Spinal cord (tissue), 10 donors: ENCODE measurements around the gene CHTF18. TPM values are rescaled to one million over a fixed set of nuclear protein-coding genes. Genes with fewer than 3 reads are reported as not detected.

ENCODE experiments used
- DNase-seq, 6 donors: peaks; one replicate each; pipeline versions ENCODE4 v3.0.0 to v3.0.0-alpha.2; 2013 to 2015; ENCODE audit warnings: low spot score in 6 of 6, low read depth in 4 of 6
- H3K27ac ChIP-seq: one replicate; pipeline ENCODE4 v1.5.1; 2013; ENCODE audit warnings: low read depth, low read length, control low read depth
- H3K27me3 ChIP-seq: one replicate; pipeline ENCODE4 v1.6.1; 2013; ENCODE audit warnings: low read length; ENCODE audit not compliant: control insufficient read depth, insufficient read depth
- H3K36me3 ChIP-seq: one replicate; pipeline ENCODE4 v1.6.1; 2013; ENCODE audit warnings: low read length; ENCODE audit not compliant: control insufficient read depth, insufficient read depth
- H3K4me1 ChIP-seq: one replicate; pipeline ENCODE4 v1.6.1; 2013; ENCODE audit warnings: low read length; ENCODE audit not compliant: control insufficient read depth, insufficient read depth
- H3K4me3 ChIP-seq: one replicate; pipeline ENCODE4 v1.5.1; 2013; ENCODE audit warnings: low read depth, low read length, control low read depth
- H3K9me3 ChIP-seq: one replicate; pipeline ENCODE4 v1.6.1; 2013; ENCODE audit warnings: low read length; ENCODE audit not compliant: control insufficient read depth, insufficient read depth
- WGBS: methylation state at CpG from one replicate; pipeline ENCODE4 v1.1.5; 2013; ENCODE audit warnings: missing lambda C conversion rate; ENCODE audit not compliant: insufficient coverage; 5-methylcytosine and 5-hydroxymethylcytosine counted together
- polyA plus RNA-seq, 2 donors: library from polyadenylated mRNA; unstranded; fragments of 120-200 nt; gene quantifications; one replicate each; pipeline ENCODE4 v1.2.1, GENCODE V29; 2013; ENCODE audit not compliant: insufficient read length in 2 of 2
- total RNA-seq, 2 donors: library from RNA; depleted of rRNA in 1 of 2; stranded (reverse); fragments of 120-200 nt in 1 of 2; fragments of >200 nt in 1 of 2; gene quantifications; one replicate each; pipeline versions ENCODE4 v1.2.3 to v1.2.4, GENCODE V29; 2013 to 2014
- donor health status: healthy.

The CHTF18 gene
- total and polyA plus RNA-seq, 4 donors: 6.1 to 37.1 (median 23.3) TPM

DNA sequence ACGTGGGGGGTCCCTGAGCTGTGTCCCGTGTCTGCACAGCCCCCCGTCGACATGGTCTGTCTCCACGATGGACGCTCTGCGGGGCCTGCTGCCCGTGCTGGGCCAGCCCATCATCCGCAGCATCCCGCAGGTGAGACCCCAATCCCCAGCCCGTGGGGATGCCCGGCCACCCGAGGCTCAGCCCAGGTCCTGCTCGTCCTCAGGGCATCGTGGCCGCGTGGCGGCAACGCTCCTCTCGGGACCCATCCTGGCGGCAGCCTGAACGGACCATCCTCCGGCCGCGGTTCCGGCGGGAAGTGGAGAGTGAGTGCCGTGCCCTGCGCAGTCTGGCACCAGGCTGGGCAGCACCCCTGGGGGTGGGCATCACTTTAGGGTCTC, 22.9 kb upstream of the CHTF18 start:
- H3K4me3 ChIP-seq: no peak overlapping the region
- WGBS: 94% methylated on average over 27 of the region's 29 CpGs
- no peaks in the 10 kb centered on the region for H3K36me3 ChIP-seq
- no peaks in the 10 kb centered on the region for H3K9me3 ChIP-seq
- no peak overlapping the region for H3K27ac ChIP-seq
- H3K27me3 ChIP-seq: no peaks in the 10 kb centered on the region
- H3K4me1 ChIP-seq: no peaks in the 10 kb centered on the region
- no peak for DNase-seq

DNA sequence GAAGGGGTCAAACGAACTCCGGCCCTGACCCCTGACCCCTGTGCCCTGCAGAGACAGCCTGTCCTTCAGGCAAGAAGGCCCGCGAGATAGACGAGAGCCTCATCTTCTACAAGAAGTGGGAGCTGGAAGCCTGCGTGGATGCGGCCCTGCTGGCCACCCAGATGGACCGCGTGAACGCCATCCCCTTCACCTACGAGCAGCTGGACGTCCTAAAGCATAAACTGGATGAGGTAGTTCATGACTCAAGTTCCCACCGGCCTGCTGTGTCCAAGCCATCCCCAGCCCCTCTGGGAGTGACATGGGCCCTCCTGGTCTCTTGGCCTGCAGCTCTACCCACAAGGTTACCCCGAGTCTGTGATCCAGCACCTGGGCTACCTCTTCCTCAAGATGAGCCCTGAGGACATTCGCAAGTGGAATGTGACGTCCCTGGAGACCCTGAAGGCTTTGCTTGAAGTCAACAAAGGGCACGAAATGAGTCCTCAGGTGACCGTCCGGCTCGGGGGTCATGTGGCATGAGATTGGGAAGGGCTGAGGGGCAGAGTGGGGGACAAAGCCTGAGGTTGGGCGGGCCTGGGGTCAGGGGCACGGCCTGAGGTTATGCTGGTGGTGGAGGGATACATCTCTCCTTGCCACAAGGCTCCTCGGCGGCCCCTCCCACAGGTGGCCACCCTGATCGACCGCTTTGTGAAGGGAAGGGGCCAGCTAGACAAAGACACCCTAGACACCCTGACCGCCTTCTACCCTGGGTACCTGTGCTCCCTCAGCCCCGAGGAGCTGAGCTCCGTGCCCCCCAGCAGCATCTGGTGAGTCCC, 22.2 kb upstream of the CHTF18 start:
- H3K4me1 ChIP-seq: no peaks in the 10 kb centered on the region
- WGBS: 90% methylated on average over 28 of the region's 29 CpGs
- no peaks in the 10 kb centered on the region for H3K9me3 ChIP-seq
- H3K27me3 ChIP-seq: no peaks in the 10 kb centered on the region
- no peak overlapping the region for H3K27ac ChIP-seq
- no peak overlapping the region for H3K4me3 ChIP-seq
- no peaks in the 10 kb centered on the region for H3K36me3 ChIP-seq
- DNase-seq: no peak

DNA sequence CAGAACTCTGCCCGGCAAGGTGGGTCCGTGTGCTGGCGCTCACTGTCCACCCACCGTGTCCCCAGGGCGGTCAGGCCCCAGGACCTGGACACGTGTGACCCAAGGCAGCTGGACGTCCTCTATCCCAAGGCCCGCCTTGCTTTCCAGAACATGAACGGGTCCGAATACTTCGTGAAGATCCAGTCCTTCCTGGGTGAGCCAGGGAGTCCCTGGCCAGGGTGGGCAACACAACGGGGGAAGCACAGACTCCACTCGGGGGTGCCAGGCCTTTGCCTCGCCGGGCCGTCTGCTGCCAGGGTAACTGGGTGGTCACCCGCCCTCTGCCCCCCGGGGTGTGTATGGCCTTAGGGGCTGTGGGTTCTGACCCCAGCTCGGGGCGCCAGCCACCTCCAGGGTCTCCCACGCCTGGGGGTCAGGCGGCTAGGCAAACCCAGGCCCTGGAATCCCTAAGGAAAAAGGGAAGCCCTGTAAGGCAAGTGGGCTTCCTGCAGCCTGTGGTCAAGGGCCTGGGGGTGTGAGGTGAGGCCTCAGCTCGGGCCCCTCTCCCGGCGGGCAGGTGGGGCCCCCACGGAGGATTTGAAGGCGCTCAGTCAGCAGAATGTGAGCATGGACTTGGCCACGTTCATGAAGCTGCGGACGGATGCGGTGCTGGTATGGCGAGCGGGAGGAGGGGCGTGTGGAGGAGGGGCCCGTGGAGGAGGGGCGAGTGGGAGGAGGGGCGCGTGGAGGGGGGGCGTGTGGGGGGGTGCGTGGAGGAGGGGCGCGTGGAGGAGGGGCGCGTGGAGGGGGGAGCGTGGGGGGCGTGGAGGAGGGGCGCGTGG, 21.4 kb upstream of the CHTF18 start:
- 81% methylated on average over 24 of the region's 48 CpGs for WGBS
- H3K36me3 ChIP-seq: no peaks in the 10 kb centered on the region
- no peak overlapping the region for H3K4me3 ChIP-seq
- H3K27me3 ChIP-seq: no peaks in the 10 kb centered on the region
- DNase-seq: no peak
- no peak overlapping the region for H3K27ac ChIP-seq
- H3K9me3 ChIP-seq: no peaks in the 10 kb centered on the region
- H3K4me1 ChIP-seq: no peaks in the 10 kb centered on the region

DNA sequence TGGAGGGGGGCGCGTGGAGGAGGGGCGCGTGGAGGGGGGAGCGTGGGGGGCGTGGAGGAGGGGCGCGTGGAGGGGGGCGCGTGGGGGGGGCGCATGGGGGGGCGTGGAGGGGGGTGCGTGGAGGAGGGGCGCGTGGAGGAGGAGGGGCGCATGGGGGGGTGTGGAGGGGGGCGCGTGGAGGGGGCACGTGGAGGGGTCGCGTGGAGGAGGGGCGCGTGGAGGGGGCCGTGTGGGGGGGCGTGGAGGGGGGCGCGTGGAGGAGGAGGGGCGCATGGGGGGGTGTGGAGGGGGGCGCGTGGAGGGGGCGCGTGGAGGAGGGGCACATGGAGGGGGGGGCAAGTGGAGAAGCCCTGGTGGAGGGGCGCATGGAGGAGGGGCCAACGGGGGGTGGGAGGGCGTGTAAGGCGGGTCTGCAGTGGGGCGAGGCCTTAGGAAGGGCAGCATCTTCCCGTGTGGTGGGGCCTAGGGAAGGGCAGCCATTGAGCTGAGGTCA, 20.6 kb upstream of the CHTF18 start:
- DNase-seq: no peak
- no peaks in the 10 kb centered on the region for H3K4me1 ChIP-seq
- no peak overlapping the region for H3K27ac ChIP-seq
- no peak overlapping the region for H3K4me3 ChIP-seq
- no peaks in the 10 kb centered on the region for H3K36me3 ChIP-seq
- no peaks in the 10 kb centered on the region for H3K9me3 ChIP-seq
- 61% methylated on average over 6 of the region's 38 CpGs for WGBS
- no peaks in the 10 kb centered on the region for H3K27me3 ChIP-seq

DNA sequence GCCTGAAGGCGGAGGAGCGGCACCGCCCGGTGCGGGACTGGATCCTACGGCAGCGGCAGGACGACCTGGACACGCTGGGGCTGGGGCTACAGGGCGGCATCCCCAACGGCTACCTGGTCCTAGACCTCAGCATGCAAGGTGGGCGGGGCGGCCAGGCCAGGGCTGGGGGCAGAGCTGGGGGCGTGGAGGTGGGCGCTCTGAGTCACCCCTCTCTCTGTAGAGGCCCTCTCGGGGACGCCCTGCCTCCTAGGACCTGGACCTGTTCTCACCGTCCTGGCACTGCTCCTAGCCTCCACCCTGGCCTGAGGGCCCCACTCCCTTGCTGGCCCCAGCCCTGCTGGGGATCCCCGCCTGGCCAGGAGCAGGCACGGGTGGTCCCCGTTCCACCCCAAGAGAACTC, 20.0 kb upstream of the CHTF18 start:
- no peak for DNase-seq
- Histone ChIP-seq H3K4me1 (no peaks in the 10 kb centered on the region), H3K9me3 (no peaks in the 10 kb centered on the region), H3K4me3 (no peak overlapping the region), H3K27me3 (no peaks in the 10 kb centered on the region), H3K27ac (no peak overlapping the region), H3K36me3 (no peaks in the 10 kb centered on the region)
- WGBS: 85% methylated on average over 21 of the region's 21 CpGs

DNA sequence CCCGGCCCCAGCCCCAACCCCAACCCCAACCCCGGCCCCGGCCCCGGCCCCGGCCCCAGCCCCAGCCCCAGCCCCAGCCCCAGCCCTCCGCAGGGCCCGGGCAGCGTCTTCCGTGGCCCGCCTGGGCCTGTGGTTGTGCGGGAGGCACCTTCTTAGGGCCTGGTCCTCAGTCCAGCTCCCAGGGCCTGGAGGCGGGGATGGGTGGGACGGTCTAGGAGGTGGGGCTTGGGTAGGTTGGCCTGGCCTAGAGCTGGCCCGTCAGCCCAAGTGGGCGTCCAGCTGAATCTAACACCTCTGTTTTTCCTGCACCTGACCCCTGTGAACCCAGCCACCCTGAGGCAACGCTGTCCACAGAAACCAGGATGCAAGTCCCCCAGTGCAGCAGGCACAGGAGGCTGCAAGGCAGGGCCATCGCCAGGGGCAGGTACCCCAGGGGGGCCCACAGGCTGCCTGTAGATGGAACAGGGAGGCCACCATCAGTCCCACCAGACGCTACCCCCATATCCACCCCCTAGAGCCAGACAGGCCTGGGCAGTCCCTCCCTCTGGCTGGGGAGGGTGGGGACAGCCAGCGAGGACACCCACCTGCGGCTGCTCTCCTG, 19.1 kb upstream of the CHTF18 start:
- no peaks in the 10 kb centered on the region for H3K9me3 ChIP-seq
- no peaks in the 10 kb centered on the region for H3K27me3 ChIP-seq
- DNase-seq: no peak
- WGBS: 79% methylated on average over 12 of the region's 20 CpGs
- no peak overlapping the region for H3K4me3 ChIP-seq
- no peaks in the 10 kb centered on the region for H3K36me3 ChIP-seq
- H3K27ac ChIP-seq: no peak overlapping the region
- H3K4me1 ChIP-seq: no peaks in the 10 kb centered on the region

DNA sequence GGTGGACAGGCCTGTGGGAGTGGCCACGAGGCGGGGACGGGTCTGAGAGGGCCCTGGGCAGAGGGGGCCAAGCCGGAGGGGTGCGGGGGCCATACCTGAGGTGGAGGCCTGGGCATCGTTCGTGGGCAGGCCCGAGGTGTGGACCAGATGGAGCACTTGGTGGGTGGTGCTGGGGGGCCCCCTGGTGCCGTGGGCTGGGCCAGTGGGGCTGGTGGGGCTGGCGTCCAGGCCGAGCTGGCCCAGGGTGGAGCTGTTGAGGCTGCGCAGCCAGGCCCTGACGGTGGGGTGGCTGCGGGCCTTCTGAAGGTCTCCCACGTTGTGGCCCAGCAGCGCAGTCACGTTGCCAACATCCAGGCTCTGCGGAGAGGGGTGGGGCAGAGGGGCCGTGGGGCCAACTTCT, 18.5 kb upstream of the CHTF18 start:
- Histone ChIP-seq H3K36me3 (no peaks in the 10 kb centered on the region), H3K27ac (no peak overlapping the region), H3K4me1 (no peaks in the 10 kb centered on the region), H3K27me3 (no peaks in the 10 kb centered on the region), H3K9me3 (no peaks in the 10 kb centered on the region), H3K4me3 (no peak overlapping the region)
- 77% methylated on average over 19 of the region's 19 CpGs for WGBS
- DNase-seq: no peak

DNA sequence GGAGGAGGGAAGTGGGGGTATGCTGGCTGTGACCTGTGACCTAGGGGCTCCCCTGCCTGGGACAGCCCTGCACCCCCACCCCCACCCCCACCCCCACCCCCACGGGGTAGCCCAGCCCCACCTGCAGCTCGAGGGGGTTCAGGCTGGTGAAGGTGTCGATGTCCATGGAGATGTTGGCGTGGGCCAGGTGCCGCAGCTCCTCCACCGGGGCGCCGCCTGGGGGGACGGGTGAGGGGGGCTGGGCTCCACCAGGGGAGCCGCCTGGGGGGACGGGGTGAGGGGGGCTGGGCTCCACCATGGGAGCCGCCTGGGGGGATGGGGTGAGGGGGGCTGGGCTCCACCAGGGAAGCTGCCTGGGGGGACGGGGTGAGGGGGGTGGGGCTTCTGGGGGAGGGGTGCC, 18.0 kb upstream of the CHTF18 start:
- H3K4me3 ChIP-seq: no peak overlapping the region
- whole genome bisulfite sequencing: no CpG with 5 or more reads among the region's 13 CpGs
- H3K27me3 ChIP-seq: no peaks in the 10 kb centered on the region
- H3K4me1 ChIP-seq: no peaks in the 10 kb centered on the region
- H3K9me3 ChIP-seq: no peaks in the 10 kb centered on the region
- no peak overlapping the region for H3K27ac ChIP-seq
- no peak for DNase-seq
- no peaks in the 10 kb centered on the region for H3K36me3 ChIP-seq

DNA sequence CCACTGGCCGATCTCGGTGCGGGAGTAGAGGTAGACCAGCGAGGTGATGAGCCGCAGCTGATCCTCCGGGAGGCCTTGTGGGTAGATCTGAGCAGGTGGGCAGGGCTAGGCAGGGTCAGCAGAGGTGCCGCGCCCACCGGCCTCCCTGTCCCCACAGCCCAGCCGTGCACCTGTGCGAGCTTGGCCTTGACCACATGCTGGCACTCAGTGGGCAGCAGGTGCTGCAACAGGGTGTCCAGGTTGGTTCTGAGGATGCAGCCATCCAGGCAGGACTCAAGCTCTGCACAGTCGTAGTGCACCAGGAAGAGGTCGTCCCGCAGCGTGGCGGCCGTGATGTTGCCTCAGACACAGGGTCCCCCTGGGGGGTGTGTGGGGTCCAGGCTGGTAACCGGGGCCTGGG, 15.5 kb upstream of the CHTF18 start:
- 84% methylated on average over 18 of the region's 18 CpGs for WGBS
- H3K4me3 ChIP-seq: no peak overlapping the region

More for the DNA sequence above, 15.5 kb upstream of the CHTF18 start:
- H3K9me3 ChIP-seq: no peaks in the 10 kb centered on the region
- H3K27me3 ChIP-seq: no peaks in the 10 kb centered on the region
- no peaks in the 10 kb centered on the region for H3K4me1 ChIP-seq
- H3K36me3 ChIP-seq: no peaks in the 10 kb centered on the region
- DNase-seq: no peak
- no peak overlapping the region for H3K27ac ChIP-seq
